ENCODE data around the gene RASL12.

The RASL12 gene

GRCh38 chr15:65034719-65035118 lies 33.1 kb downstream of the RASL12 start:
- Histone ChIP-seq H3K27ac (replicated peaks) (no peak overlapping the region), H3K4me3 (replicated peaks; ENCODE audit: insufficient read depth, low read length) (no peak overlapping the region), H3K27me3 (ENCODE audit: insufficient read depth, poor library complexity, severe bottlenecking) (no peaks in the 10 kb centered on the region)
- TF ChIP-seq POLR2AphosphoS5 (IDR thresholded peaks at IDR 0.05; ENCODE audit: low read depth) (no peak), SPI1 (IDR thresholded peaks at IDR 0.05; ENCODE audit: borderline replicate concordance, low read depth) (no peak), REST (IDR thresholded peaks at IDR 0.05; ENCODE audit: insufficient replicate concordance, low read depth) (no peak), GABPA (IDR thresholded peaks at IDR 0.05; ENCODE audit: low read depth) (no peak), CTCF (IDR thresholded peaks at IDR 0.05; ENCODE audit: insufficient read depth, low read length) (no peak)
- DNase-seq (ENCODE audit: low read depth in 1 of 2, low spot score in 1 of 2) = no peak

- TF ChIP-seq CTCF (IDR thresholded peaks at IDR 0.05; ENCODE audit: insufficient read depth, low read length) (peak; percentile 44), REST (IDR thresholded peaks at IDR 0.05; ENCODE audit: insufficient replicate concordance, low read depth) (no peak)
- Histone ChIP-seq H3K27me3 (ENCODE audit: insufficient read depth, poor library complexity, severe bottlenecking) (no peaks in the 10 kb centered on the region), H3K4me3 (replicated peaks; ENCODE audit: insufficient read depth, low read length) (no peak overlapping the region), H3K27ac (replicated peaks) (no peak overlapping the region)
- peak in 1 of 2 experiments; percentile 32 for DNase-seq (ENCODE audit: low read depth in 1 of 2, low spot score in 1 of 2)
Measured at GRCh38 chr15:65033659-65034269, 34.0 kb downstream of the RASL12 start.

- H3K4me3 ChIP-seq (replicated peaks; ENCODE audit: insufficient read depth, low read length) = no peak overlapping the region
- DNase-seq (ENCODE audit: low read depth in 1 of 2, low spot score in 1 of 2) = peak in 1 of 2 experiments; percentile 43
- no peaks in the 10 kb centered on the region for H3K27me3 ChIP-seq (ENCODE audit: insufficient read depth, poor library complexity, severe bottlenecking)
- TF ChIP-seq CTCF (IDR thresholded peaks at IDR 0.05; ENCODE audit: insufficient read depth, low read length) (peak; percentile 53), SPI1 (IDR thresholded peaks at IDR 0.05; ENCODE audit: borderline replicate concordance, low read depth) (no peak)
- no peak overlapping the region for H3K27ac ChIP-seq (replicated peaks)
Measured at GRCh38 chr15:65032801-65033537, 34.8 kb downstream of the RASL12 start.
